Measurements from ENCODE around the gene CASP3.
"Not testable (repeated sequence)": the region's sequence is repeated elsewhere in the genome, so short reads cannot be mapped to it uniquely, and the experiment has no call there.

The CASP3 gene

DNA sequence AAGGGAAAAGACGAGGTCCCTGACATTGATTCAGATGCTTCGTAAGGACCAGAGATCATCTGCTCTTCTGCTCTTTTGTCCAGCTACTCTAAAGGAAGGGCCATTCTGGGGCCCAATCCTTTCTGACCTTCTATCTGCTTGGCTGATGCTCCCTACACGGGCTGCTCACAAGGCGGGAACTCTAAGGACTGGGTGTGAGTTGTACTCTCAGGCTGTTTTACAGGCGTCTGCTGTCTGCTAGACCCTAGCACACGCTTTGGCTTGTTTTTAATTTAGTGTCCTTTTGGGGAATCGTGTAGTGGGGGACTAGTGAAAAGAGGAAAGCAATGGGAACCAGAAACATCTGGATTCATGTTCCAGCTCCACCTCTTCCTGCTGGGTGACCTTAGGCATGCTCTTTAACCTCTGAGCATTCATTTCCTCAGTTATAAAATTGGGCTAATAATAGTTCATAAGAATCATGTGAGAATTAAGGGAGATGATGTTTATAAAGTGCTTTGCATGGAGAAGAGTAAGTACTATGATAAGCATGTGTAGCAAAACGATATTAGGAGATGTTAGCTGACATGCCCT is 53.1 kb downstream of the CASP3 start:
- no peak for DNase-seq (ENCODE audit: low read depth in 2 of 2)

GRCh38 chr4:184595430-184595829 is 53.8 kb downstream of the CASP3 start:
- DNase-seq (ENCODE audit: low read depth in 2 of 2): no peak

DNA sequence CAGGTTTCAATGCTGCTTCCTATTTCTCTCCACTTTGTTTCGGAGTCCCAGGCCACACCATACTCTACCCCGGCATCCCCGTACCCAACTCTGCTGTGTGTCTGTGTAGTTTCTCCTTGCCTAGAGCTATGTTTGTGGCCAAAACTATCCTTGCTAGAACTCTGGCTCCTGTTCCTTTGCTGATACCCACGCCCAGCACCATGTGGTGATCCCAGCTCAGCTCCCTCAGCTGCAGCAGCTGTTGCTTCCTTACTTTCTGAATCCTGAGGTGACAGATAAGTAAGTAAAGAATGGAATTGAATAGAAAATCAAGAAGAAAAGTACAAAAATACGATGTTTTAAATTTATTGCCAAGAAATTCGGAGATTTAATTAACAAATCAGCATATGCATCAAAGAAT is 55.8 kb downstream of the CASP3 start:
- no peak for DNase-seq (ENCODE audit: low read depth in 2 of 2)

- not testable (repeated sequence) for DNase-seq (ENCODE audit: low read depth in 2 of 2)
Measured at GRCh38 chr4:184591747-184592270, 57.4 kb downstream of the CASP3 start.

GRCh38 chr4:184591070-184591677 is 58.1 kb downstream of the CASP3 start:
- no peak for DNase-seq (ENCODE audit: low read depth in 2 of 2)

DNA sequence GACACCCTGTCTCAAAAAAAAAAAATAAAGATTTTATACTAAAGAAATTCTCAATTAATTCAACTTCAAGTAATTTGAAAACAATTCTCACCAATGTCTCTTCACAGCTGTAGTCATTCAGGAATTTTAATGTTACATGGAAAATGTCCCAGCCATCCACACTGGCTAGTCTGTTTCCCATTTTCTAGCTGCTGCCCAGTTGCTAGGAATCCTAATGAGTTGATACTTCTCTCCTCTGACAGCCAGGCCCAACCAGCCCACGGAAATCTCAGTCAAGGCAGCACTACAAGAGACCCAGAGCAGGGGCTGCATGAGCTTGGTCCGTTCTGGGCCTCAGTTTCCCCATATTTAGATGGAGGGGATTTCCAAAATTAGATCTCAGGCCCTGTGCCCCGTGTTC is 59.1 kb downstream of the CASP3 start:
- DNase-seq (ENCODE audit: low read depth in 2 of 2): no peak

DNA sequence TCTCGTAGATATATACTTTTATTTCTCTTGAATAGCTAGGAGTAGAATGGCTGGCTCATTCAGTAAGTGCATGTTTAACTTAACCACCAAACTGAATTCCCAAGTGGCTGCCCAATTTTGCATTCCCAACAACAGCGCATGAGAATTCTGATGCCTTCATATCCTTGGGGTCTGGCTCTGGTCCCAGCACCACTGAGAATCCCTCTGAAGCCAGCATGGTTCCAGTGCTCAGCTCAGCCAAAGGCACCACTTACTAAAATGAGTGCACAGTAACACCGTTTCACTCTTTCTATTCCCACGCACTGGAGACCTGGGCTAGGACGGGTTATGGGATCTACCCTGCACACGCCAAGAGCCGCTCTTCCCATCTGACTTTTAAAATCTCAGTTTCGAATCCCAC is 60.4 kb downstream of the CASP3 start:
- no peak for DNase-seq (ENCODE audit: low read depth in 2 of 2)

- DNase-seq (ENCODE audit: low read depth in 2 of 2): no peak
Measured at GRCh38 chr4:184587701-184588100, 61.5 kb downstream of the CASP3 start.

- no peak for DNase-seq (ENCODE audit: low read depth in 2 of 2)
Measured at GRCh38 chr4:184587221-184587620, 62.0 kb downstream of the CASP3 start.

DNA sequence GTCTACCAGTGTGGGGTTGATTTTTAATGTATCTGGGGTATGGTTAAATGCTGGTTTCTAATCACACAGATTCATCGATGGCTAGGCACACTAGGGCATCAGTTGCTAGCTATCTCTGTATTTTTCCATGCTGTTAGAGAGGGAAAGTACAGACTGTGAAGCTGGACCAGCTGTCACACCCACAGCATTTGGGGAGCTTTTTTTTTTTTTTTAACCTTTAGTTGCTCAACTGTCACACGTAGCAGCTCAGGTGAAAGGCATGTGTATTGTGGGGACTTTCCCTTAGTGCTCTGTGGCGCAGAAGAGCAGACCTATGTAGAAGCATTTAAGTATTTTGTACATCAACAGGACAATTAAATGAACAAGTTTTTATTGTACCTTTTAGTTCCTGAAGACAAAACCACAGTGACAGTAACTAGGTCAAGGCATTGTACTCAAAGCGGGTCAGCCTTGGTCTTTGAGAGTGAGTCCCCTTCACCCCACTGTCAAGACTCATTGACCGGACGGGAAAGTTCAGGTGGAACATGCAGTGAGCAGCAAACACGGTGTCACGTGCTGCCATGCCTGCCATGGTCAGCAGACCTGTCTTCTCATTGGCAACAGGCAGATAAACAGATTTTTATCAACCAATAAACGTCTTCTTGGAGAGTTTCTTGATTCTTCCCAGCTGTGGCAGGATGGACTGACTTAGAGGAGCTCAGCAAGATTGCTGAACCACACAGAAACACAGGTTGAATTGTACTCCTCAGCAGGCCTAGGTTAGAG is 65.3 kb downstream of the CASP3 start:
- DNase-seq (ENCODE audit: low read depth in 2 of 2): no peak

Data from stimulated activated CD8-positive, alpha-beta memory T cell treated with anti-CD3 and anti-CD28 coated beads, Interleukin-2, amount 100 ng/mL, for 48 hours (primary cell).